Erythroblast (primary cell): ENCODE measurements around the gene NLRP10.

ENCODE experiments used
- GATA1 ChIP-seq: IDR thresholded peaks from 2 replicates; pipeline ENCODE4 v1.6.1; 2011; ENCODE audit warnings: low read depth, mild to moderate bottlenecking, control low read depth, low read length, moderate library complexity
- POLR2A ChIP-seq: IDR thresholded peaks from 2 replicates; pipeline ENCODE4 v1.6.1; 2011; ENCODE audit warnings: mild to moderate bottlenecking, low read length

DNA sequence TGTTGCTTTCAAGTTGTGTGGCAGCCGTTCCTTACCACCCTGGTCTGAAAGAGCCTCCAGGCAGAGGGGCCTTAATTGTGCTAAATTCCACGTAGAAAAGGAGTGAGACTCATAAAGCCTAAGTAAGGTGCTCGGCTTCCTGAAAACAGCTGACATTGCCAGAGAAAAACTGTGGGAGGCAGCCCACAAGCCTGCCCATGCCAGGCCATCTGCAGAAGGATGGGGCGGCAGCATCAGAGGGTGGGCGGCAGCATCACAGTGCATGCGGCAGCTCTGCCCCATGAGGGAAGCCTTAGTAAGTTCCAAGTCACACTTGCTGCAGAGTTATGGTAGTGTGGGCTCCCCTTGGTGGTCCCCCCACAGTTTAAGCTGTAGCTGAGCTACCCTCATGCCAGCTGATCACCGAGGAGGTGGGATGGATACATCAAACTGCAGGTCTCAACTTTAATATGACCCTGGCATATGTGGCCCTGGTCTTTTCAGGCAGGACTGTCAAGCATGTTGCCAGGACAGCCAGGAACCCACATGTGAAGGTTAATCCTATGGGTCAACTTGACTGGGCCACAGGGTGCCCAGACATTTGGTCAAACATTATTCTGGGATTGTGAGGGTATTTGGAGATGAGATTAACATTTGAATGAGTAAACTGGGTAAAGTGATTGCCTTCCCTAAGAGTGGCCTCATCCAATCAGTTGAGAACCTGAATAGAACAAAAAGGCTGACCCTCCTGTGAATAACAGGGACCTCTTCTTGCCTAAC lies 18.8 kb upstream of the NLRP10 start:
- no peak for TF ChIP-seq POLR2A
- TF ChIP-seq GATA1, result no peak
